ENCODE results near the gene NHLRC1.

Gene NHLRC1

GRCh38 chr6:18080544-18080943, 41.9 kb downstream of the NHLRC1 start:
- DNase-seq: no peak

GRCh38 chr6:18078866-18079265, 43.6 kb downstream of the NHLRC1 start:
- DNase-seq: no peak

GRCh38 chr6:18076231-18076630, 46.2 kb downstream of the NHLRC1 start:
- no peak for DNase-seq

GRCh38 chr6:18072841-18073240, 49.6 kb downstream of the NHLRC1 start:
- no peak for DNase-seq

GRCh38 chr6:18070486-18070885, 52.0 kb downstream of the NHLRC1 start:
- no peak for DNase-seq

All from DMS79 treated with DMSO at 0.1 percent for 48 hours (cell line).